Fibroblast of pulmonary artery (primary cell): ENCODE results near the gene INPP4B.

Experiments used
- DNase-seq: peaks from one replicate; pipeline ENCODE4 v3.0.0-alpha.2; 2010; ENCODE audit warnings: low read depth
- H3K4me3 ChIP-seq: replicated peaks from 2 replicates; pipeline ENCODE4 v1.5.1; 2011; ENCODE audit warnings: low read depth, mild to moderate bottlenecking, control low read depth, low read length, moderate library complexity
- TF ChIP-seq, protein P1 (sequence below): IDR thresholded peaks from 2 replicates; pipeline ENCODE4 v1.5.1; 2011; ENCODE audit warnings: mild to moderate bottlenecking, control low read depth, low read length, inconsistent platforms; ENCODE audit errors: missing control alignments

Gene INPP4B

DNA sequence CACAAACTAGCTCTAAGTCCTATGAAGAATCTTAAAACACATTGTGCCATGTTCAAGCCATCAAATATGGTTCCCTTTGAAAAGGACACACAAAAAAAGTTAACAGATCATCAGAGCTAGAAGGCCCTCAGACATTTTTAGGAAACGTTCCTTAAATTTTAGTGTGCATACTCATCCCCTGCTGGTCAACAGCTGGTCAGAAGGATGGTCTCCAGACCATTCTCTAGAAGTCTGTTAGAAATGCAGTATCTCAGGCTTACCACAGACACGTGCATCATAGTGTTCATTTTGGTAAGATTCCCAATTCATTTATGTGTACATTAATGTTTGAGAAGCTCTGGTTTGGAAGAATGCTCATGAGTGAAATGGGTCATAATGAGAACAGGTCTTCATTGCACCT, 523.1 kb downstream of the INPP4B start:
- no peak overlapping the region for H3K4me3 ChIP-seq
- no peak for DNase-seq
- TF ChIP-seq, protein P1, sequence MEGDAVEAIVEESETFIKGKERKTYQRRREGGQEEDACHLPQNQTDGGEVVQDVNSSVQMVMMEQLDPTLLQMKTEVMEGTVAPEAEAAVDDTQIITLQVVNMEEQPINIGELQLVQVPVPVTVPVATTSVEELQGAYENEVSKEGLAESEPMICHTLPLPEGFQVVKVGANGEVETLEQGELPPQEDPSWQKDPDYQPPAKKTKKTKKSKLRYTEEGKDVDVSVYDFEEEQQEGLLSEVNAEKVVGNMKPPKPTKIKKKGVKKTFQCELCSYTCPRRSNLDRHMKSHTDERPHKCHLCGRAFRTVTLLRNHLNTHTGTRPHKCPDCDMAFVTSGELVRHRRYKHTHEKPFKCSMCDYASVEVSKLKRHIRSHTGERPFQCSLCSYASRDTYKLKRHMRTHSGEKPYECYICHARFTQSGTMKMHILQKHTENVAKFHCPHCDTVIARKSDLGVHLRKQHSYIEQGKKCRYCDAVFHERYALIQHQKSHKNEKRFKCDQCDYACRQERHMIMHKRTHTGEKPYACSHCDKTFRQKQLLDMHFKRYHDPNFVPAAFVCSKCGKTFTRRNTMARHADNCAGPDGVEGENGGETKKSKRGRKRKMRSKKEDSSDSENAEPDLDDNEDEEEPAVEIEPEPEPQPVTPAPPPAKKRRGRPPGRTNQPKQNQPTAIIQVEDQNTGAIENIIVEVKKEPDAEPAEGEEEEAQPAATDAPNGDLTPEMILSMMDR, result no peak

DNA sequence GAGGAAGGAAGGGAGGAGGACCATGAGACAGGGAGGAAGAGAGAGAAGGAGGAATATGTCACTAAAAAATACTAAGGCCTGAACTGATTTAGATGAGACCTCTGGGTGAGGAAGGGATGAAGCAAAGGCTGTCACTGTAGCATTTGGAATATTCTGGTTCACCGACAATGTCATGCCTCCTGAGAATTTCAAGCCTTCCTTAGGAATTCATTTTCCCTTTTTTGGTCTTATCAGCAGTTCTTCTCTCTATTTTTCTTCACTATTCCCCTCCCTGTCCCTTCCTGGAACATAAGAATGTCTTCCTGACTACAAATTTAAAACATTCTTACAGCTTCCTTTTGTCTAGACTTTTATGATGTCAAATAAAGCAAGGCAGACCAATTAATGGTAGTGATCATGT, 527.8 kb downstream of the INPP4B start:
- TF ChIP-seq, protein P1, result no peak
- no peak overlapping the region for H3K4me3 ChIP-seq
- peak; percentile 7 for DNase-seq

DNA sequence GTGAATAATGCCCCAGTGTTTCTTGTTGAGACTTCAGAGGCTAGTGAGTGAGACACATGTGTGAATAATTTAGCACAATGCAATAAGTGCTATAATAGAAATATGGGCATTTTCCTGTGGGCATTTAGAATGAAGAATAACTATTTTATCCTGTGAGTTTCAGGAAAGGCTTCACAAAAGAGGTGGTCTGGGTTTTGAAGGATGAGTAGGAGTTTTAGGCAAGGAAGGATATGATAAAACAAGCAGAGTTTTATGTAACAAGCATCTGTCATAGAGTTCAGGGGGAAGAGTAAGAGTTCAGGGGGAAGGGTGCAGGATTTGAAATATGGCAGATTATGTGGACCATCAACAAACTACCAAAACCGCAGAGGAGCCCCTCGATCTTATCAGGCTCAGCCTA, 529.2 kb downstream of the INPP4B start:
- no peak for DNase-seq
- H3K4me3 ChIP-seq, result no peak overlapping the region
- TF ChIP-seq, protein P1, result no peak

DNA sequence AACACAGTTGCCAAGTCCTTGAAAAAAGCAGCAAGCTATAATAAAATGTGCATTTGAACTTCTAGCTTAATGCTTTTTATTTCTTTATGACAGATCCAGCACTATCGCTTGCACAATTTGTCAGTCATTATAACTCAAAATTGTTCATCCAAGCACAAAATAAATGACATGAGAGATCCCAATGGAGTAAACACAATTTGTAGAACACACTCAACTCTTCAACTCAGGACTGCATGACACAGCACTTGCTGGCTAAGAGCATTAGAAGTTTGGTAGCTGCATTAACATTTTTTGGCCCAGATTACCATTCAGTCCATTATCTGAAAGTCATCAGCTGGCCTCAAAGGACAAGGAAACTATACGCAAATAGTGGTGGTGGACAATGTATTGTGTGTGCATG, 530.1 kb downstream of the INPP4B start:
- TF ChIP-seq, protein P1, result no peak
- no peak for DNase-seq
- H3K4me3 ChIP-seq, result no peak overlapping the region

DNA sequence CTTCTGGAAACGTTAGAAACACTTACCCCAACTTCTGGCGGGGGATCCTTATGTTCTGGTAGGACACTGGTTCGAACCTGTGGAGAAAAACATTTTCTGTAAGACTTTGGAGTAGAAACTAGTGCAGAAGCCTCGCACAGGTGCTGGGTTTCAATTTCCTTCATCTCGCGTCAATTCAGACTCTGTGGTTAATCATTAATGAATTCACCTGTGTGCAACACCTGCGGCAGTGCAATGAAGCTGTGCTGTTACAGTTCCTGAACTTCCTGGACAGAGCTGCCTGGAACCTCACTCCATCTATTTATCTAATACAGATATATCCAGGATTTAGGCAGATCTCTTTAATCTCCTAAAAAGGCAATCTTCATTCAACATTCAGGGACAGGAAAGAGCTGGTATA, 531.4 kb downstream of the INPP4B start:
- DNase-seq, result no peak

DNA sequence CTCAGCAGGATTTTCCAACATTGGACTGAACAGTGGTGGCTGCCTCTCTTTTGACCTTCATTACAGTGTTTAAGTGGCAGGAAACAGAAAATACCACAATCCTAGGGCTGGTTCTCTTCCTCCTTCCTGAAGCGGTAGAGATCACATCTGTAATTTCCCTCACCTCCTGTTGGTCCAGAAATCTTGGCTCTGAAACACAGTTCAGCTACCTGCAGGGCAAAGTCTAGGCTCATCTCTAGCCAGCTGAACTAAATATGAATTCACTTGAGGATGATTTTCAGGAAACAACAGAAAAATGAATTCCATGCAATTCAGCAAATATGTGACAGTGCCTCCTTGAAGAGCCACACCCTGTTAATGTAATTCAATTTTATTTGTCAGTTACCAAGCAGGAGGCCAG, 531.9 kb downstream of the INPP4B start:
- no peak for DNase-seq
- TF ChIP-seq, protein P1, result no peak
- H3K4me3 ChIP-seq, result no peak overlapping the region

More for the DNA sequence above, 531.4 kb downstream of the INPP4B start:
- TF ChIP-seq, protein P1, result no peak
- H3K4me3 ChIP-seq, result no peak overlapping the region

DNA sequence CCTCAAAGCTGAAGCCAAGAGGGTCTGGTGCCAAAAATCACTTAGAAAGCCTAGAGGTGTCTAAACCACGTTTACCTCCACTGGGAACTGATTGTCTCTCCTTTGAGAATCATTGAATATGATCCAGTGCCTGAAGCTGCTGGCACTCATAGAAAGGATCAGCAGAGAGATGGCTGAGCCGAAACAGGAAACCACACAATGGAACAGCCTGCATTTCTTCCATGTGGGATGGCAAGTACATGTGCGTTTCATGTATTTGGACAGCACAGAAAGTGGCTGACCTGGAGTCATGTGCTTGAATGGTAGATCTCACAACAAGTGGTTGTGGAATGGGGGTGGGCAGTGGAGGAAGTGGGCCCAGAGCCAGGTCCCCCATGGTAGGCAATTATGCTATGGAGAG, 533.7 kb downstream of the INPP4B start:
- TF ChIP-seq, protein P1, result no peak
- DNase-seq, result no peak
- H3K4me3 ChIP-seq, result no peak overlapping the region
